Ectodermal cell (in vitro differentiated cells): Measurements from ENCODE around the gene AKT2.

ENCODE experiments used
- H3K27ac ChIP-seq: 2 replicates; pipeline ENCODE4 v1.7.0; 2013; ENCODE audit warnings: mild to moderate bottlenecking, low read depth, low read length; ENCODE audit not compliant: insufficient read depth, poor library complexity, severe bottlenecking
- H3K27me3 ChIP-seq: 2 replicates; pipeline ENCODE4 v1.7.0; 2013; ENCODE audit warnings: mild to moderate bottlenecking, low read length; ENCODE audit not compliant: insufficient read depth, control insufficient read depth, poor library complexity, severe bottlenecking
- H3K36me3 ChIP-seq: one replicate; pipeline ENCODE4 v1.7.0; 2013; ENCODE audit warnings: low read length; ENCODE audit not compliant: control insufficient read depth, insufficient read depth
- H3K4me1 ChIP-seq: one replicate; pipeline ENCODE4 v1.7.0; 2013; ENCODE audit warnings: low read length; ENCODE audit not compliant: control insufficient read depth, insufficient read depth
- H3K4me3 ChIP-seq: 2 replicates; pipeline ENCODE4 v1.7.0; 2013; ENCODE audit warnings: low read depth, low read length, control low read depth; ENCODE audit not compliant: insufficient read depth
- H3K9me3 ChIP-seq: 2 replicates; pipeline ENCODE4 v1.7.0; 2013; ENCODE audit warnings: mild to moderate bottlenecking, low read length, moderate library complexity; ENCODE audit not compliant: control insufficient read depth
- WGBS, 2 experiments: methylation state at CpG; one replicate each; pipeline ENCODE4 v1.1.7; 2013; ENCODE audit warnings: missing lambda C conversion rate in 2 of 2; 5-methylcytosine and 5-hydroxymethylcytosine counted together

AKT2 gene

GRCh38 chr19:40273469-40274360, 11.4 kb downstream of the AKT2 start:
- Histone ChIP-seq H3K9me3 (no peaks in the 10 kb centered on the region), H3K4me3 (no peak overlapping the region), H3K27me3 (no peaks in the 10 kb centered on the region), H3K36me3 (no peaks in the 10 kb centered on the region), H3K4me1 (peaks cover 9% of the 10 kb centered on the region), H3K27ac (no peak overlapping the region)
- WGBS, 2 experiments, result 83 to 89% methylated on average over 14 of the region's 14 CpGs

GRCh38 chr19:40272261-40272660, 12.9 kb downstream of the AKT2 start:
- no peak overlapping the region for H3K4me3 ChIP-seq
- H3K9me3 ChIP-seq, result no peaks in the 10 kb centered on the region
- no peak overlapping the region for H3K27ac ChIP-seq
- peaks cover 9% of the 10 kb centered on the region for H3K4me1 ChIP-seq
- 90 to 92% methylated on average over 14 of the region's 14 CpGs for WGBS, 2 experiments
- H3K36me3 ChIP-seq, result no peaks in the 10 kb centered on the region
- H3K27me3 ChIP-seq, result no peaks in the 10 kb centered on the region

- WGBS, 2 experiments, result 91 to 93% methylated on average over 4 of the region's 4 CpGs
- H3K9me3 ChIP-seq, result no peaks in the 10 kb centered on the region
Measured at GRCh38 chr19:40271706-40272105, 13.4 kb downstream of the AKT2 start.

GRCh38 chr19:40270362-40271089, 14.6 kb downstream of the AKT2 start:
- Histone ChIP-seq H3K9me3 (no peaks in the 10 kb centered on the region), H3K27ac (no peak overlapping the region), H3K4me1 (peaks cover 9% of the 10 kb centered on the region), H3K36me3 (no peaks in the 10 kb centered on the region), H3K27me3 (no peaks in the 10 kb centered on the region), H3K4me3 (no peak overlapping the region)
- 88 to 89% methylated on average over 12 of the region's 12 CpGs for WGBS, 2 experiments

More at GRCh38 chr19:40271706-40272105, 13.4 kb downstream of the AKT2 start:
- Histone ChIP-seq H3K27ac (no peak overlapping the region), H3K36me3 (no peaks in the 10 kb centered on the region), H3K27me3 (no peaks in the 10 kb centered on the region), H3K4me1 (peaks cover 9% of the 10 kb centered on the region), H3K4me3 (no peak overlapping the region)

GRCh38 chr19:40269216-40269940, 15.8 kb downstream of the AKT2 start:
- no peaks in the 10 kb centered on the region for H3K9me3 ChIP-seq
- 93 to 95% methylated on average over 10 to 11 of the region's 11 CpGs for WGBS, 2 experiments
- H3K4me3 ChIP-seq, result no peak overlapping the region
- H3K36me3 ChIP-seq, result no peaks in the 10 kb centered on the region
- no peaks in the 10 kb centered on the region for H3K4me1 ChIP-seq
- H3K27me3 ChIP-seq, result no peaks in the 10 kb centered on the region
- no peak overlapping the region for H3K27ac ChIP-seq

DNA sequence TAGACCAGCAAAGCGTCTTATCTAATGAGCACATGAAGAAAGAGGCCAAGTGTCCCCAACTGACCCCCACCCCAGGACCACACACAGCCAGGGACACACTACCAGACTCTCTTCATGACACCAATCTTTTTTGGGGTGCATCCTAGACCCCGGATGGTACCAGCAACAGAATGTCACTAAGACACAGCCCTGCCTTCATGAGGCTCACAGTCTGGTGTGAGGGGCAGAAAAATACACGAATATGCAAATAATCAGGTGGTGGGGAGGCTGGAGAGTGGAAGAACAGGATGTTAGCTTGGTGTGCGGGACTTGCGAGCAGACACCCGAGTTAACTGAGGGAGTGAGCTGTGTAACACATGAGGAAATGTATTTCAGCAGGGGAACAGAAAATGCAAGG, 17.5 kb downstream of the AKT2 start:
- Histone ChIP-seq H3K27ac (no peak overlapping the region), H3K4me1 (no peaks in the 10 kb centered on the region), H3K27me3 (no peaks in the 10 kb centered on the region), H3K9me3 (no peaks in the 10 kb centered on the region), H3K4me3 (no peak overlapping the region), H3K36me3 (peaks cover 7% of the 10 kb centered on the region)
- WGBS, 2 experiments, result 94 to 95% methylated on average over 6 of the region's 6 CpGs

DNA sequence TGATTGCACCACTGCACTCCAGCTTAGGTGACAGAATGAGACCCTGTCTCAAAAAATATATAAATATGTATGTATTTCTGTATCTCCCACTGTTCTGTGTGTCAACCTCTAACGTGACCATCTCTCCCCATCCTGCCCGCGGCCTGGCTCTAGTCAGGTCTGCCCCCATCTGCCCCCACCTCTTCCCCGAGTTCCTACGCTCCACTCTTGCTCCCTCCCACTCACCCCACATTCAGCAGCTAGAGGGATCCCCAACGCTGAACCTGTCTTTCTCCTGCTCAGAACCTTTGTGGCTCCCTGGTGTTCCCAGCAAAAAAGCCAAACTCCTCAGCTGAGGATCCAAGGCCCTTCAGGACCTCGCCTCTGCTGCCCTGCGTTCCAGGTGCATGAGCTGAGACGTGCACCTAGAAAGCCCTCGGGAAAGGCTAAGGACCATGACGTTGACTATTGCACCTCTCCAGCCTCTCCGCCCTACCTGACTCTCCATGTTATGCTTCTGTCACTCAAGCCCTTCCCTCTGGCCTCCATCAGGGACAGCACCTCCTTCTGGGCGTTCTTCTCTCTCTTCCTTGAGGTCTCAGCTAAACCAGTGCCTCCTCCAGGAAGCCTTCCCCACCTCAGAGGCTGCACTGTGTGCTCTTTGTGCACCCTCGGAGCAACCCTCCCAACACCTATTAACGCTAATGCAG, 18.1 kb downstream of the AKT2 start:
- Histone ChIP-seq H3K9me3 (no peaks in the 10 kb centered on the region), H3K27ac (peak overlapping the region; percentile 44), H3K4me3 (no peak overlapping the region), H3K4me1 (no peaks in the 10 kb centered on the region), H3K27me3 (no peaks in the 10 kb centered on the region), H3K36me3 (peaks cover 7% of the 10 kb centered on the region)
- WGBS, 2 experiments, result 88 to 90% methylated on average over 15 of the region's 15 CpGs

DNA sequence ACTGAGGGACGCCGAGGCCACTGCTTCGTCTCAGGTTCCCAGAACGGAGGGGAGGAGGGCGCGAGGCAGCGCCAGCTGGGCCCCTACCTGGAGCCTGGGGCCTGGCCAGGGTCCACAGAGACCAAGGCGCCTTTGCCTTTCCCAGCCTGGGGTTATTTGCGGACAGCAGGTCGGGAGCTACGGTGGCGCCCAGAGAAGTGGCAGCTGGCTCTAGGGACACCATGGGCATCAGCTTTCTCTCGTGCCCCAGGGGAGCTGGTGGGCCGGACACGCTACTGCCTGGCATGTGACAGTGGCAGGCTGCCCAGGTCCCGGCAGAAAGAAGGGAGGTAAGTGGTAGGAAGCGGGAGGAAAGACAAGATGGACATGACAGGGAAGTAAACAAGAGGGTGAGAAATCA, 19.0 kb downstream of the AKT2 start:
- H3K27ac ChIP-seq, result no peak overlapping the region
- no peak overlapping the region for H3K4me3 ChIP-seq
- H3K4me1 ChIP-seq, result no peaks in the 10 kb centered on the region
- 90 to 93% methylated on average over 17 of the region's 17 CpGs for WGBS, 2 experiments
- H3K9me3 ChIP-seq, result no peaks in the 10 kb centered on the region
- peaks cover 7% of the 10 kb centered on the region for H3K36me3 ChIP-seq
- no peaks in the 10 kb centered on the region for H3K27me3 ChIP-seq

DNA sequence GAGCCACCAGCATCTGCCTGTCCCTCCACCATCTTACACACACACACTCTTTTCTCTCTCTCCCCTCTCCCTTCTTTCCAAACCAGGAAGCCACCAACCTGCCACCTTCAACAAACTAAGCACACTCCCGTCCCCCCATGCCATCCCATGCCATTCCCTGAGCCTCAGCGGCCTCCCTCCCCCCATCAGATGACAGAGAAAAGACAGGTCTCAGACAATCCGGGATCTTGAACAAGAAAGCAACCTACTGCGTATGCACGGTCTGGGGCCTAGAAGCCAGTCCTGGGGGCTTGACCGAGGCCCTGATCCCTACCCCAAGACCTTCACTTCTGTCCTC, 19.4 kb downstream of the AKT2 start:
- 91 to 96% methylated on average over 6 of the region's 6 CpGs for WGBS, 2 experiments
- Histone ChIP-seq H3K27ac (no peak overlapping the region), H3K9me3 (no peaks in the 10 kb centered on the region), H3K27me3 (no peaks in the 10 kb centered on the region), H3K4me3 (no peak overlapping the region), H3K36me3 (peaks cover 7% of the 10 kb centered on the region), H3K4me1 (no peaks in the 10 kb centered on the region)
